B cell (primary cell): ENCODE data around the gene TWIST2. TPM values are rescaled to one million over a fixed set of nuclear protein-coding genes. Genes with fewer than 3 reads are reported as not detected.

Experiments
- ATAC-seq: fragments of 200-7000 bp; cut with Tn5 transposase; one replicate; pipeline ENCODE4 v1.10.0; 2021; ENCODE audit warnings: low read depth, mild to moderate bottlenecking, moderate number of reproducible peaks, moderate library complexity
- CTCF ChIA-PET: fragments of 350-600 bp; sonication (Branson Sonifier 250); formaldehyde crosslinking; loops from one replicate; lab custom pipeline; 2021; ENCODE audit warnings: antibody characterized with exemption, inconsistent platforms; lab: Charles Lee
- POLR2A ChIA-PET: fragments of 350-600 bp; sonication (Branson Sonifier 250); formaldehyde crosslinking; loops from one replicate; lab custom pipeline; 2021; ENCODE audit warnings: antibody characterized with exemption; lab: Charles Lee
- DNase-seq: peaks from one replicate; pipeline ENCODE4 v3.0.0; 2013
- H2AFZ ChIP-seq: 2 replicates; pipeline ENCODE4 v1.6.1; 2012; ENCODE audit warnings: mild to moderate bottlenecking, low read depth, low read length; ENCODE audit not compliant: insufficient read depth, poor library complexity, severe bottlenecking
- H3K27ac ChIP-seq, 2 donors: 1 replicate in 1 of 2; 2 replicates in 1 of 2; pipeline ENCODE4 v1.5.1; 2012 to 2013; ENCODE audit warnings: low read length in 2 of 2, mild to moderate bottlenecking in 2 of 2, moderate library complexity in 1 of 2
- H3K27me3 ChIP-seq, 4 experiments: fragments of 200-600 bp in 1 of 4; sonication (generic) in 1 of 4; replicated peaks in 1 of 4; 1 replicate in 2 of 4; 2 replicates in 2 of 4; pipeline versions ENCODE4 v1.6.1 to v1.7.0; 2013 to 2016; ENCODE audit warnings: low read length in 3 of 4, mild to moderate bottlenecking in 2 of 4, mixed read lengths in 1 of 4, moderate library complexity in 1 of 4; ENCODE audit not compliant: insufficient read depth in 4 of 4, control insufficient read depth in 3 of 4; ENCODE audit errors: control extremely low read depth in 1 of 4
- H3K36me3 ChIP-seq, 2 experiments: replicated peaks in 1 of 2; 1 replicate in 1 of 2; 2 replicates in 1 of 2; pipeline versions ENCODE4 v1.6.1 to v1.7.1; 2013; ENCODE audit warnings: low read length in 1 of 2; ENCODE audit not compliant: insufficient read depth in 2 of 2, control insufficient read depth in 1 of 2; ENCODE audit errors: control extremely low read depth in 1 of 2, extremely low read depth in 1 of 2
- H3K4me1 ChIP-seq, 2 donors: fragments of 200-600 bp in 1 of 2; sonication (generic) in 1 of 2; 1 replicate in 1 of 2; 2 replicates in 1 of 2; pipeline versions ENCODE4 v1.5.1 to v1.6.1; 2013 to 2017; ENCODE audit warnings: low read length in 2 of 2; ENCODE audit not compliant: control insufficient read depth in 2 of 2, insufficient read depth in 2 of 2
- H3K4me2 ChIP-seq: replicated peaks from 2 replicates; pipeline ENCODE3; 2012; ENCODE audit warnings: mild to moderate bottlenecking, low read depth, low read length; ENCODE audit not compliant: poor library complexity, severe bottlenecking
- H3K4me3 ChIP-seq, 5 experiments: fragments of 200-600 bp in 1 of 5; sonication (generic) in 1 of 5; 1 replicate in 3 of 5; 2 replicates in 2 of 5; pipeline versions ENCODE4 v1.5.1 to v1.7.0; 2011 to 2016; ENCODE audit warnings: low read length in 4 of 5, mild to moderate bottlenecking in 4 of 5, low read depth in 2 of 5, control low read depth in 1 of 5, moderate library complexity in 1 of 5; ENCODE audit not compliant: insufficient read depth in 1 of 5; ENCODE audit errors: control extremely low read depth in 1 of 5, extremely low read depth in 1 of 5
- H3K79me2 ChIP-seq: fragments of 200-600 bp; sonication (generic); one replicate; pipeline ENCODE4 v1.6.0; 2016; ENCODE audit warnings: low read length; ENCODE audit not compliant: control insufficient read depth, insufficient read depth
- H3K9ac ChIP-seq: fragments of 200-600 bp; sonication (generic); 2 replicates; pipeline ENCODE4 v1.6.1; 2017; ENCODE audit warnings: mild to moderate bottlenecking, low read length, moderate library complexity
- H3K9me3 ChIP-seq, 3 donors: one replicate each; pipeline versions ENCODE4 v1.6.1 to v1.7.1; 2013; ENCODE audit warnings: low read length in 2 of 3; ENCODE audit not compliant: control insufficient read depth in 2 of 3, insufficient read depth in 1 of 3; ENCODE audit errors: control extremely low read depth in 1 of 3
- H4K20me1 ChIP-seq: 2 replicates; pipeline ENCODE4 v1.6.0; 2012; ENCODE audit warnings: mild to moderate bottlenecking, low read length; ENCODE audit not compliant: insufficient read depth, control insufficient read depth, poor library complexity, severe bottlenecking
- H3K27ac Mint-ChIP-seq: one replicate; pipeline ENCODE4 v1.8.0; 2021; ENCODE audit warnings: mixed read lengths
- H3K27me3 Mint-ChIP-seq: one replicate; pipeline ENCODE4 v1.8.0; 2021; ENCODE audit warnings: mixed read lengths
- H3K4me1 Mint-ChIP-seq: one replicate; pipeline ENCODE4 v1.8.0; 2021; ENCODE audit warnings: mixed read lengths
- H3K4me3 Mint-ChIP-seq: one replicate; pipeline ENCODE4 v1.8.0; 2021; ENCODE audit warnings: mixed read lengths
- H3K9me3 Mint-ChIP-seq: one replicate; pipeline ENCODE4 v1.8.0; 2022; ENCODE audit warnings: mixed read lengths; ENCODE audit not compliant: insufficient read depth
- EZH2 ChIP-seq: IDR thresholded peaks from 2 replicates; pipeline ENCODE4 v1.6.1; 2012; ENCODE audit warnings: borderline replicate concordance, low read depth, mild to moderate bottlenecking, moderate library complexity, low read length; ENCODE audit not compliant: insufficient read depth, poor library complexity, severe bottlenecking
- WGBS: methylation state at CpG from one replicate; pipeline ENCODE4 v1.1.5; 2013; ENCODE audit warnings: missing lambda C conversion rate; ENCODE audit not compliant: insufficient coverage; 5-methylcytosine and 5-hydroxymethylcytosine counted together
- intact Hi-C: fragments of 100-400 bp; cut with micrococcal nuclease; formaldehyde crosslinking; loops from one replicate; pipeline ENCODE4 v1.10.0; 2022
- polyA plus RNA-seq: library from polyadenylated mRNA; depleted of rRNA; stranded (reverse); fragments of >200 nt; gene quantifications from 2 replicates; pipeline ENCODE4 v1.2.3, GENCODE V29; 2012
- total RNA-seq, 2 donors: library from RNA; stranded (reverse); fragments of 120-200 nt in 1 of 2; gene quantifications; 1 replicate in 1 of 2; 2 replicates in 1 of 2; pipeline versions ENCODE4 v1.2.3 to v1.2.4, GENCODE V29; 2013 to 2022
- TF ChIP-seq, protein P1 (sequence below): fragments of 200-600 bp; IDR thresholded peaks from one replicate; pipeline ENCODE4 v1.8.0; 2022; ENCODE audit warnings: antibody characterized with exemption, mild to moderate bottlenecking

The TWIST2 gene
- total and polyA plus RNA-seq, 2 donors (not counting 1 experiment from before 2014, with no cell fraction given), result 0.07 TPM; not detected in 1

DNA sequence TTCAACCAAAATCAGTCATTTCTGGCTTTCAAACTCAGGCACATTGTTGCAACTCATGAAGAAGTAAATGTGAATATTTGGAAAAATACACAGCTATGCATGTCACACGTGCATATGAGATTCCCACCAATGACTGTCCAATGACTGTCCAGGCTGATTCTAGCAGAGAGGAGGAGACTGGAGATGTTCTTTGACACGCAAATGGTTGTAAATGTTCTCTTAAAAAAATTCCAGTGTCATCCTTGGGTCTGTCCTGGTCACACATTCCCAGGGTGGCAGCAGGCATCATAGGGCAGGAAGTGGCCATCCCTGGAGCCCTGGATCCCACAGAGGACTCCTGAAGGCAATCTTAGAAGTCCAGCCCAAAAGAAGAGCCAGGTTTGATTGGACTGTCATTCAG, 40.9 kb downstream of the TWIST2 start:
- intact Hi-C loops, result no loop called here
- no peak overlapping the region for H3K27ac Mint-ChIP-seq
- no peak for TF ChIP-seq EZH2
- TF ChIP-seq, protein P1, sequence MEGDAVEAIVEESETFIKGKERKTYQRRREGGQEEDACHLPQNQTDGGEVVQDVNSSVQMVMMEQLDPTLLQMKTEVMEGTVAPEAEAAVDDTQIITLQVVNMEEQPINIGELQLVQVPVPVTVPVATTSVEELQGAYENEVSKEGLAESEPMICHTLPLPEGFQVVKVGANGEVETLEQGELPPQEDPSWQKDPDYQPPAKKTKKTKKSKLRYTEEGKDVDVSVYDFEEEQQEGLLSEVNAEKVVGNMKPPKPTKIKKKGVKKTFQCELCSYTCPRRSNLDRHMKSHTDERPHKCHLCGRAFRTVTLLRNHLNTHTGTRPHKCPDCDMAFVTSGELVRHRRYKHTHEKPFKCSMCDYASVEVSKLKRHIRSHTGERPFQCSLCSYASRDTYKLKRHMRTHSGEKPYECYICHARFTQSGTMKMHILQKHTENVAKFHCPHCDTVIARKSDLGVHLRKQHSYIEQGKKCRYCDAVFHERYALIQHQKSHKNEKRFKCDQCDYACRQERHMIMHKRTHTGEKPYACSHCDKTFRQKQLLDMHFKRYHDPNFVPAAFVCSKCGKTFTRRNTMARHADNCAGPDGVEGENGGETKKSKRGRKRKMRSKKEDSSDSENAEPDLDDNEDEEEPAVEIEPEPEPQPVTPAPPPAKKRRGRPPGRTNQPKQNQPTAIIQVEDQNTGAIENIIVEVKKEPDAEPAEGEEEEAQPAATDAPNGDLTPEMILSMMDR, result no peak
- Histone ChIP-seq H2AFZ (no peak overlapping the region), H3K36me3 (no peaks in the 10 kb centered on the region), H3K79me2 (no peaks in the 10 kb centered on the region), H3K4me1 (no peaks in the 10 kb centered on the region), H3K9me3 (peaks cover 0 to 8% (median 0%) of the 10 kb centered on the region in 3 donors), H3K27me3 (no peaks in the 10 kb centered on the region), H3K4me3 (no peak overlapping the region), H4K20me1 (no peaks in the 10 kb centered on the region), H3K27ac (no peak overlapping the region), H3K4me2 (no peak overlapping the region), H3K9ac (no peak overlapping the region)
- no peak overlapping the region for H3K4me3 Mint-ChIP-seq
- CTCF ChIA-PET, result no interaction called here
- DNase-seq, result no peak
- H3K4me1 Mint-ChIP-seq, result no peaks in the 10 kb centered on the region
- POLR2A ChIA-PET, result no interaction called here
- H3K27me3 Mint-ChIP-seq, result peaks cover 4% of the 10 kb centered on the region
- no peaks in the 10 kb centered on the region for H3K9me3 Mint-ChIP-seq
- WGBS, result 88% methylated on average over 2 of the region's 2 CpGs
- no peak for ATAC-seq

- 90% methylated on average over 10 of the region's 13 CpGs for WGBS
- TF ChIP-seq, protein P1, result no peak
- no peak for TF ChIP-seq EZH2
- no peaks in the 10 kb centered on the region for H3K36me3 ChIP-seq
- no peaks in the 10 kb centered on the region for H3K79me2 ChIP-seq
- Mint-ChIP-seq H3K4me1 (no peaks in the 10 kb centered on the region), H3K4me3 (no peak overlapping the region), H3K27ac (no peak overlapping the region), H3K27me3 (peaks cover 7% of the 10 kb centered on the region), H3K9me3 (no peaks in the 10 kb centered on the region)
- DNase-seq (no peak), ATAC-seq (no peak)
- intact Hi-C loops, result no loop called here
- no peaks in the 10 kb centered on the region for H3K27me3 ChIP-seq
- no peak overlapping the region for H3K9ac ChIP-seq
- no peak overlapping the region for H3K27ac ChIP-seq
- peaks cover 0 to 5% (median 0%) of the 10 kb centered on the region in 3 donors for H3K9me3 ChIP-seq
- no peak overlapping the region for H3K4me3 ChIP-seq
- no peaks in the 10 kb centered on the region for H3K4me1 ChIP-seq
- no peak overlapping the region for H2AFZ ChIP-seq
- ChIA-PET POLR2A (no interaction called here), CTCF (no interaction called here)
- no peaks in the 10 kb centered on the region for H4K20me1 ChIP-seq
- no peak overlapping the region for H3K4me2 ChIP-seq
Measured at GRCh38 chr2:238890131-238890530, 42.2 kb downstream of the TWIST2 start.
